ENCODE results near the gene DNAAF8.

DNA sequence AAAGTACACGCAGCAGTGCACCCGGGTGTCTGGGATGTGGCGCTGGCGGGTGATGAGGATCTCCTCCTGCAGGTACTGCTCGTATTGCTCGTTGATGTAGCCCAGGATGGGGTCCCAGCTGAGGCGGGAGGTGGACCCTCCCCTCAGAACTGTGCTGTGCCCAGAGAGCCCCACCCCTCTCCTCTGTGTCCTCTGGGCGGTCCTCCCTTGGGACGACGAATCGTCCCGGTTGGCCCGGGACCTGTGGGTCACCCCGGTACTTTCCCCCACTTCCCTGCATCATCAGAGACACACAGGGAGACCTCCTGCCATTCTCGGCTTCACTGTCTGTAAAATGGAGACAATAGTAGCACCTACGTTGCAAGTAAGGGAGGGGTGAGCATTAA is 49.6 kb downstream of the DNAAF8 start:
- TF ChIP-seq, protein P1, sequence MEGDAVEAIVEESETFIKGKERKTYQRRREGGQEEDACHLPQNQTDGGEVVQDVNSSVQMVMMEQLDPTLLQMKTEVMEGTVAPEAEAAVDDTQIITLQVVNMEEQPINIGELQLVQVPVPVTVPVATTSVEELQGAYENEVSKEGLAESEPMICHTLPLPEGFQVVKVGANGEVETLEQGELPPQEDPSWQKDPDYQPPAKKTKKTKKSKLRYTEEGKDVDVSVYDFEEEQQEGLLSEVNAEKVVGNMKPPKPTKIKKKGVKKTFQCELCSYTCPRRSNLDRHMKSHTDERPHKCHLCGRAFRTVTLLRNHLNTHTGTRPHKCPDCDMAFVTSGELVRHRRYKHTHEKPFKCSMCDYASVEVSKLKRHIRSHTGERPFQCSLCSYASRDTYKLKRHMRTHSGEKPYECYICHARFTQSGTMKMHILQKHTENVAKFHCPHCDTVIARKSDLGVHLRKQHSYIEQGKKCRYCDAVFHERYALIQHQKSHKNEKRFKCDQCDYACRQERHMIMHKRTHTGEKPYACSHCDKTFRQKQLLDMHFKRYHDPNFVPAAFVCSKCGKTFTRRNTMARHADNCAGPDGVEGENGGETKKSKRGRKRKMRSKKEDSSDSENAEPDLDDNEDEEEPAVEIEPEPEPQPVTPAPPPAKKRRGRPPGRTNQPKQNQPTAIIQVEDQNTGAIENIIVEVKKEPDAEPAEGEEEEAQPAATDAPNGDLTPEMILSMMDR (IDR thresholded peaks at IDR 0.05) = no peak
- TF ChIP-seq POLR2A (IDR thresholded peaks at IDR 0.05) = no peak

Measured in tibial nerve (tissue), 3 donors.